CD4-positive, CD25-positive, alpha-beta regulatory T cell (primary cell): ENCODE results near the gene IFIH1. TPM values are rescaled to one million over a fixed set of nuclear protein-coding genes. Genes with fewer than 3 reads are reported as not detected.

Experiments
- ATAC-seq, 2 donors: fragments of 150-1000 bp; cut with Tn5 transposase; one replicate each; pipeline ENCODE4 v1.10.0; 2021; ENCODE audit warnings: low read depth in 2 of 2, moderate number of reproducible peaks in 2 of 2, moderate library complexity in 1 of 2
- DNase-seq, 3 donors: peaks; one replicate each; pipeline versions ENCODE4 v3.0.0 to v3.0.0-alpha.2; 2012 to 2022; ENCODE audit warnings: mixed read lengths in 1 of 3
- H3K27ac ChIP-seq: one replicate; pipeline ENCODE4 v1.7.0; 2013; ENCODE audit warnings: mild to moderate bottlenecking, low read length; ENCODE audit not compliant: insufficient read depth, poor library complexity, severe bottlenecking
- H3K27me3 ChIP-seq: one replicate; pipeline ENCODE4 v1.7.0; 2013; ENCODE audit warnings: low read length; ENCODE audit not compliant: control insufficient read depth, insufficient read depth
- H3K36me3 ChIP-seq: one replicate; pipeline ENCODE4 v1.7.0; 2013; ENCODE audit warnings: mild to moderate bottlenecking, low read length, moderate library complexity; ENCODE audit not compliant: control insufficient read depth, insufficient read depth
- H3K4me1 ChIP-seq: 2 replicates; pipeline ENCODE4 v1.7.0; 2013; ENCODE audit warnings: mild to moderate bottlenecking, low read length; ENCODE audit not compliant: insufficient read depth, control insufficient read depth, poor library complexity, severe bottlenecking
- H3K4me3 ChIP-seq: one replicate; pipeline ENCODE4 v1.7.0; 2013; ENCODE audit warnings: low read depth, mild to moderate bottlenecking, low read length, moderate library complexity
- H3K9me3 ChIP-seq, 2 experiments: 1 replicate in 1 of 2; 2 replicates in 1 of 2; pipeline ENCODE4 v1.7.0; 2013; ENCODE audit warnings: low read length in 2 of 2, mild to moderate bottlenecking in 1 of 2, moderate library complexity in 1 of 2; ENCODE audit not compliant: control insufficient read depth in 2 of 2
- H3K27ac Mint-ChIP-seq, 3 donors: one replicate each; pipeline ENCODE4 v1.8.0; 2020 to 2022; ENCODE audit warnings: mild to moderate bottlenecking in 3 of 3, mixed read lengths in 3 of 3, moderate library complexity in 2 of 3
- H3K27me3 Mint-ChIP-seq: one replicate; pipeline ENCODE4 v1.8.0; 2022; ENCODE audit warnings: mild to moderate bottlenecking, mixed read lengths
- H3K36me3 Mint-ChIP-seq: one replicate; pipeline ENCODE4 v1.8.0; 2020; ENCODE audit warnings: mixed read lengths
- H3K4me1 Mint-ChIP-seq, 4 donors: one replicate each; pipeline ENCODE4 v1.8.0; 2020 to 2022; ENCODE audit warnings: mixed read lengths in 4 of 4, mild to moderate bottlenecking in 1 of 4
- H3K4me3 Mint-ChIP-seq, 4 donors: one replicate each; pipeline ENCODE4 v1.8.0; 2020 to 2022; ENCODE audit warnings: mild to moderate bottlenecking in 4 of 4, mixed read lengths in 4 of 4, moderate library complexity in 3 of 4
- H3K9me3 Mint-ChIP-seq, 7 donors: one replicate each; pipeline ENCODE4 v1.8.0; 2020 to 2022; ENCODE audit warnings: mixed read lengths in 7 of 7, mild to moderate bottlenecking in 3 of 7, moderate library complexity in 2 of 7
- polyA plus RNA-seq, 4 donors: library from polyadenylated mRNA; unstranded; fragments of 300-500 nt; fragmentation: Illumina TruSeq; gene quantifications; one replicate each; pipeline ENCODE4 v1.2.3, GENCODE V29; 2021
- total RNA-seq: library from RNA; stranded (reverse); gene quantifications from one replicate; pipeline ENCODE4 v1.2.3, GENCODE V29; 2022

Gene IFIH1
- total and polyA plus RNA-seq, 5 donors from 2014 or later: 17.2 to 52.8 (median 18.4) TPM

- H3K27me3 Mint-ChIP-seq: no peaks in the 10 kb centered on the region
- Histone ChIP-seq H3K4me1 (peaks cover 2% of the 10 kb centered on the region), H3K9me3 (no peaks in the 10 kb centered on the region), H3K36me3 (no peaks in the 10 kb centered on the region), H3K27me3 (no peaks in the 10 kb centered on the region), H3K27ac (no peak overlapping the region), H3K4me3 (no peak overlapping the region)
- H3K9me3 Mint-ChIP-seq: peaks cover 0 to 1% (median 0%) of the 10 kb centered on the region in 7 donors
- peaks cover 3% of the 10 kb centered on the region for H3K36me3 Mint-ChIP-seq
- peaks cover 0 to 24% (median 21%) of the 10 kb centered on the region in 4 donors for H3K4me1 Mint-ChIP-seq
- DNase-seq: no peak
- H3K4me3 Mint-ChIP-seq: peak overlapping the region in 1 of 4 donors; percentile 33
- H3K27ac Mint-ChIP-seq: no peak overlapping the region
- ATAC-seq: no peak
Observed at GRCh38 chr2:162324953-162325352, 6.5 kb upstream of the IFIH1 start.

DNA sequence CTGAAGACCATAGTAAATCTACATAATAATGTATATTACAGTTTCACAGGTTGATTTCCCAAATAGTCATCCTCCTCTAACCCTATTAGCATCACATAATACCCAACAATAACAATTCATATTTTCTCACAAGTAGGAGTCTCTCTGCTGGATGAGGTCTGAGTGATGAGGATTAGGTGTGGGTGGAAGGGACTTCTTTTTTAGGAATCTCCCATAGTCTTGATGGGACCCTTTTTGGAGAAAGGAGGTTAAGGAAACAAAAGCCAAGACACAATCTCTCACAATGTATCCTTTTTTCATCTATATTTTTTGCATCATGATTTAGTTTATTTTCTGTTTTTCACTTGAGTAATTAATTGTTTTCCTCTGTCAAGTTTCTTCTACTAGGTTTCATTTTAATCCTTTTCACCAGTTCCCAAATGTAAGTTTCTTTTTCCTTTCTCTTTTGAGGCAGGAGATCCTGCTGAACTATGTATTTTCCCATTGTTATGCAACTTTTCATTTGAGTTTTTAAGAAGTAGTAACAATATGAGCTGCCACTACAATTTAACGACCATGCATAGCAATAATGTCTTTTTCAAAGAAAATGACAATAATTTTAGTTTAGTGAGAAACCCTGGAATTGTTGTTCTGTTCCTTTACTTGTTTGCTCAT is 2.5 kb upstream of the IFIH1 start:
- DNase-seq (no peak), ATAC-seq (no peak)
- peak overlapping the region in 2 of 4 donors; percentile 59 to 67 for H3K4me3 Mint-ChIP-seq
- peaks cover 30% of the 10 kb centered on the region for H3K4me1 ChIP-seq
- peak overlapping the region; percentile 45 to 100 (median 99) for H3K27ac Mint-ChIP-seq
- H3K4me3 ChIP-seq: peak overlapping the region; percentile 39
- no peak overlapping the region for H3K27ac ChIP-seq
- peaks cover 13 to 46% (median 42%) of the 10 kb centered on the region in 4 donors for H3K4me1 Mint-ChIP-seq
- no peaks in the 10 kb centered on the region for H3K27me3 ChIP-seq
- peaks cover 3% of the 10 kb centered on the region for H3K36me3 Mint-ChIP-seq
- H3K9me3 ChIP-seq: no peaks in the 10 kb centered on the region
- H3K27me3 Mint-ChIP-seq: no peaks in the 10 kb centered on the region
- no peaks in the 10 kb centered on the region for H3K36me3 ChIP-seq
- no peaks in the 10 kb centered on the region for H3K9me3 Mint-ChIP-seq

DNA sequence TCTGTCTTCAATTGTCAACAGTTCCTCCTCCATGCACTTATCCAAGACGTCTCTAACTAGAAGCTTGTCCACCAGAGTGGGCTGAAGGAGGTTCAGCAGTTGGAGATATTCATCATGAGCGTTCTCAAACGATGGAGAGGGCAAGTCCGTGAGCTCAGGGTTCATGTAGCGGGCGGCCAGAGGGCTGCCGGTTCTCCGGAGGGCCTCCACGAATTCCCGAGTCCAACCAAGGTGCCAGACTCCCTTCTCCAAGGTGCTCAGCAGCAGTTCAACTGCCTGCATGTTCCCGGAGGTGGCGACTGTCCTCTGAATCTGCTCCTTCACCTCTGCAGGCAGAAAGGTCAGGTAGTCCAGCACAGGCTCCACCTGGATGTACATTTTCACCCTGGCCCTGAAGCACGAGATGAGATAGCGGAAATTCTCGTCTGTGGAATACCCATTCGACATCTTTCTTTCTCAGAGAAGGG is 590 bp downstream of the IFIH1 start:
- Mint-ChIP-seq H3K4me3 (peak overlapping the region; percentile 95 to 98 (median 98)), H3K27me3 (no peaks in the 10 kb centered on the region), H3K36me3 (no peaks in the 10 kb centered on the region), H3K4me1 (peaks cover 24 to 68% (median 61%) of the 10 kb centered on the region in 4 donors), H3K27ac (peak overlapping the region; percentile 94 to 100 (median 99)), H3K9me3 (peaks cover 0 to 2% (median 0%) of the 10 kb centered on the region in 7 donors)
- Histone ChIP-seq H3K27me3 (no peaks in the 10 kb centered on the region), H3K4me1 (peaks cover 49% of the 10 kb centered on the region), H3K36me3 (no peaks in the 10 kb centered on the region), H3K4me3 (peak overlapping the region; percentile 99), H3K27ac (peak overlapping the region; percentile 95), H3K9me3 (no peaks in the 10 kb centered on the region)
- DNase-seq (peak in 1 of 3 donors; percentile 49), ATAC-seq (peak; percentile 0 to 4)

GRCh38 chr2:162317058-162317742 is 1.3 kb downstream of the IFIH1 start:
- Mint-ChIP-seq H3K27me3 (no peaks in the 10 kb centered on the region), H3K4me3 (peak overlapping the region; percentile 95 to 98 (median 98)), H3K9me3 (peaks cover 0 to 2% (median 0%) of the 10 kb centered on the region in 7 donors), H3K36me3 (no peaks in the 10 kb centered on the region), H3K27ac (peak overlapping the region; percentile 94 to 100 (median 99)), H3K4me1 (peaks cover 31 to 75% (median 67%) of the 10 kb centered on the region in 4 donors)
- Histone ChIP-seq H3K4me1 (peaks cover 49% of the 10 kb centered on the region), H3K27ac (peak overlapping the region; percentile 95), H3K36me3 (no peaks in the 10 kb centered on the region), H3K27me3 (no peaks in the 10 kb centered on the region), H3K4me3 (peak overlapping the region; percentile 99), H3K9me3 (no peaks in the 10 kb centered on the region)
- no peak for ATAC-seq
- DNase-seq: peak in 1 of 3 donors; percentile 23

DNA sequence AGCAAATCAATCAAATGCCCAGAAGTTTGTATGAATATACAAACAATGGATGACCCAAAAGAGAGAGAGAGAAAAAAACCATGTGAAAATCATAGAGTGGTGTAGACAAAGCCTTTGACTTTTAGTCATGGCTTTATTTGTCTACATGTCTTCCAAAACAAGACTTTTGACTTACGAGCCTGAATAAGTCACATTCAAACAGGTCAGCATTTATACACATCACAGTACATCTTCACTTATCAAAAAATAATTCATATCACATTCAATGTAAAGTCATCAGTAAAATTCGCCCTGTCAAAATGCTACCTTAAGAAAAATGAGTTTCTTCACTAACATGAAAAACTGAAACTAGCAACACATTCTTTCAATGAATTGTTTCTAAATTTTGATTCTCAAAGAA is 1.9 kb downstream of the IFIH1 start:
- H3K27ac Mint-ChIP-seq: peak overlapping the region; percentile 22 to 99 (median 81)
- Histone ChIP-seq H3K4me1 (peaks cover 49% of the 10 kb centered on the region), H3K4me3 (peak overlapping the region; percentile 99), H3K36me3 (no peaks in the 10 kb centered on the region), H3K27me3 (no peaks in the 10 kb centered on the region), H3K9me3 (no peaks in the 10 kb centered on the region), H3K27ac (peak overlapping the region; percentile 95)
- H3K4me1 Mint-ChIP-seq: peaks cover 37 to 81% (median 73%) of the 10 kb centered on the region in 4 donors
- no peaks in the 10 kb centered on the region for H3K27me3 Mint-ChIP-seq
- peaks cover 0 to 2% (median 0%) of the 10 kb centered on the region in 7 donors for H3K9me3 Mint-ChIP-seq
- H3K36me3 Mint-ChIP-seq: no peaks in the 10 kb centered on the region
- DNase-seq: no peak
- H3K4me3 Mint-ChIP-seq: peak overlapping the region; percentile 95 to 98 (median 98)
- ATAC-seq: no peak

- Mint-ChIP-seq H3K27me3 (no peaks in the 10 kb centered on the region), H3K4me3 (peak overlapping the region; percentile 95 to 98 (median 98)), H3K4me1 (peaks cover 44 to 81% (median 72%) of the 10 kb centered on the region in 4 donors), H3K27ac (peak overlapping the region in 2 of 3 donors; percentile 18 to 99), H3K36me3 (no peaks in the 10 kb centered on the region), H3K9me3 (peaks cover 0 to 2% (median 0%) of the 10 kb centered on the region in 7 donors)
- no peaks in the 10 kb centered on the region for H3K36me3 ChIP-seq
- H3K4me1 ChIP-seq: peaks cover 49% of the 10 kb centered on the region
- H3K27me3 ChIP-seq: no peaks in the 10 kb centered on the region
- DNase-seq (no peak), ATAC-seq (no peak)
- H3K4me3 ChIP-seq: peak overlapping the region; percentile 99
- no peaks in the 10 kb centered on the region for H3K9me3 ChIP-seq
- no peak overlapping the region for H3K27ac ChIP-seq
Observed at GRCh38 chr2:162315938-162316337, 2.5 kb downstream of the IFIH1 start.

DNA sequence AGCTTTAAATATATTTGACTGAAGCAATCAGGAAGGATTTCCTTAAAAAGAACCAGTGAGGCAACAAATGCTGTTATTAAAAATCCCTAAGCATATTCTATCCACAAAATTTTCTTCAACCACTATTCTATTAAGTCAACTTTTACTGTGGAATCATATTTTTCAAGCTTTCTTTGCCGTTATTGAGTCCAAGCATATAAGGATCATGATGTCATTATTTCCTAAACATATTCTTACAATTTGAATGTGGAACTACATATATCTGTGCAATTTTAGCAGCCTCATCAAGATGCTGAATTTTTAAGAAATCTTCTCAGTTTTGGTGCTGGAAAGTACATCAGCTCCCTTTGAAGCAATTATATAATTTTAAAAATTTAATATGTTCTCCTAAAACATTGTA is 5.6 kb downstream of the IFIH1 start:
- ATAC-seq: no peak
- DNase-seq: no peak
- Mint-ChIP-seq H3K27me3 (no peaks in the 10 kb centered on the region), H3K27ac (peak overlapping the region in 1 of 3 donors; percentile 14), H3K36me3 (peaks cover 20% of the 10 kb centered on the region), H3K4me3 (no peak overlapping the region), H3K4me1 (peaks cover 58 to 73% (median 64%) of the 10 kb centered on the region in 4 donors), H3K9me3 (peaks cover 0 to 2% (median 0%) of the 10 kb centered on the region in 7 donors)
- peaks cover 21% of the 10 kb centered on the region for H3K36me3 ChIP-seq
- no peaks in the 10 kb centered on the region for H3K27me3 ChIP-seq
- peaks cover 41% of the 10 kb centered on the region for H3K4me1 ChIP-seq
- peak overlapping the region; percentile 4 for H3K4me3 ChIP-seq
- no peaks in the 10 kb centered on the region for H3K9me3 ChIP-seq
- no peak overlapping the region for H3K27ac ChIP-seq
